GM23338 (cell line): ENCODE results near the gene VEGFD. TPM values are rescaled to one million over a fixed set of nuclear protein-coding genes. Genes with fewer than 3 reads are reported as not detected.
A peak's percentile ranks its signal among the peaks of the same experiment; 100 is the strongest.

Experiments used
- ATAC-seq: fragments of 200-7000 bp; cut with Tn5 transposase; 3 replicates; pipeline ENCODE4 v1.9.1; 2020
- DNase-seq: peaks from one replicate; pipeline ENCODE4 v3.0.0-alpha.2; 2015; ENCODE audit warnings: low spot score
- H2AFZ ChIP-seq: fragments of 200-600 bp; sonication (generic); 2 replicates; pipeline ENCODE4 v1.8.0; 2016; ENCODE audit warnings: antibody characterized with exemption, mild to moderate bottlenecking, moderate library complexity
- H3F3A ChIP-seq: fragments of 200-600 bp; sonication (generic); replicated peaks from 2 replicates; pipeline ENCODE4 v1.8.0; 2017; ENCODE audit warnings: antibody characterized with exemption, mixed run types, low read depth
- H3K27ac ChIP-seq: fragments of 200-600 bp; sonication (generic); 2 replicates; pipeline ENCODE4 v1.6.1; 2016; ENCODE audit warnings: low read depth
- H3K27me3 ChIP-seq: fragments of 200-600 bp; sonication (generic); 2 replicates; pipeline ENCODE4 v1.8.0; 2016; ENCODE audit warnings: mild to moderate bottlenecking, mixed run types, moderate library complexity; ENCODE audit not compliant: insufficient read depth
- H3K36me3 ChIP-seq: fragments of 200-600 bp; sonication (generic); 2 replicates; pipeline ENCODE4 v1.8.0; 2016; ENCODE audit warnings: mild to moderate bottlenecking; ENCODE audit not compliant: insufficient read depth
- H3K4me1 ChIP-seq: fragments of 200-600 bp; sonication (generic); 2 replicates; pipeline ENCODE4 v1.8.0; 2016; ENCODE audit warnings: mild to moderate bottlenecking, moderate library complexity; ENCODE audit not compliant: insufficient read depth
- H3K4me2 ChIP-seq: fragments of 200-600 bp; sonication (generic); 2 replicates; pipeline ENCODE4 v1.7.1; 2017; ENCODE audit warnings: mixed run types
- H3K4me3 ChIP-seq: fragments of 200-600 bp; sonication (generic); 2 replicates; pipeline ENCODE4 v1.6.1; 2016; ENCODE audit warnings: mixed run types
- H3K79me2 ChIP-seq: fragments of 200-600 bp; sonication (generic); replicated peaks from 2 replicates; pipeline ENCODE4 v1.8.0; 2017; ENCODE audit warnings: mild to moderate bottlenecking; ENCODE audit not compliant: insufficient read depth
- H3K9me2 ChIP-seq: fragments of 200-600 bp; sonication (generic); 2 replicates; pipeline ENCODE4 v1.8.0; 2017; ENCODE audit not compliant: insufficient read depth
- H4K20me1 ChIP-seq: fragments of 200-600 bp; sonication (generic); replicated peaks from 2 replicates; pipeline ENCODE4 v1.8.0; 2017; ENCODE audit warnings: mild to moderate bottlenecking; ENCODE audit not compliant: insufficient read depth
- H3K27ac Mint-ChIP-seq: 2 replicates; pipeline ENCODE4 v1.8.0; 2020; ENCODE audit warnings: inconsistent platforms, mild to moderate bottlenecking, moderate library complexity, mixed read lengths
- H3K27me3 Mint-ChIP-seq: 3 replicates; pipeline ENCODE4 v1.8.0; 2022; ENCODE audit warnings: low read depth, mild to moderate bottlenecking, moderate library complexity, mixed read lengths, inconsistent platforms; ENCODE audit not compliant: insufficient read depth, poor library complexity
- H3K36me3 Mint-ChIP-seq: 3 replicates; pipeline ENCODE4 v1.8.0; 2021; ENCODE audit warnings: low read depth, mild to moderate bottlenecking, inconsistent platforms, moderate library complexity, mixed read lengths
- H3K4me1 Mint-ChIP-seq: 3 replicates; pipeline ENCODE4 v1.8.0; 2020; ENCODE audit warnings: mild to moderate bottlenecking, inconsistent platforms, mixed read lengths
- H3K4me3 Mint-ChIP-seq: 3 replicates; pipeline ENCODE4 v1.8.0; 2021; ENCODE audit warnings: moderate library complexity, mild to moderate bottlenecking, inconsistent platforms, mixed read lengths
- H3K9me3 Mint-ChIP-seq: 3 replicates; pipeline ENCODE4 v1.8.0; 2020; ENCODE audit warnings: moderate library complexity, mild to moderate bottlenecking, inconsistent platforms, mixed read lengths
- CREB1 ChIP-seq: fragments of 250-450 bp; sonication (Bioruptor Pico); IDR thresholded peaks from 2 replicates; pipeline ENCODE4 v1.5.0; 2020; ENCODE audit warnings: low read depth, mild to moderate bottlenecking, moderate library complexity
- ETS1 ChIP-seq: IDR thresholded peaks from 2 replicates; pipeline ENCODE4 v1.6.1; 2016; ENCODE audit warnings: antibody characterized with exemption
- EZH2 ChIP-seq: fragments of 200-600 bp; sonication (generic); IDR thresholded peaks from one replicate; pipeline ENCODE4 v1.8.0; 2017; ENCODE audit warnings: antibody characterized with exemption, mild to moderate bottlenecking, low read depth; ENCODE audit not compliant: unreplicated experiment
- EZH2phosphoT487 ChIP-seq: fragments of 200-600 bp; sonication (generic); IDR thresholded peaks from one replicate; pipeline ENCODE4 v1.8.1; 2018; ENCODE audit warnings: antibody characterized with exemption; ENCODE audit not compliant: unreplicated experiment
- JUNB ChIP-seq: IDR thresholded peaks from one replicate; pipeline ENCODE4 v1.6.1; 2016; ENCODE audit warnings: antibody characterized with exemption; ENCODE audit not compliant: unreplicated experiment
- NANOG ChIP-seq: IDR thresholded peaks from 2 replicates; pipeline ENCODE4 v1.6.1; 2016; ENCODE audit warnings: antibody characterized with exemption, borderline replicate concordance
- POLR2AphosphoS5 ChIP-seq: IDR thresholded peaks from 2 replicates; pipeline ENCODE4 v1.6.1; 2016; ENCODE audit warnings: antibody characterized with exemption, low read depth
- REST ChIP-seq: IDR thresholded peaks from one replicate; pipeline ENCODE4 v1.6.1; 2018; ENCODE audit warnings: antibody characterized with exemption; ENCODE audit not compliant: unreplicated experiment
- STAT1 ChIP-seq: IDR thresholded peaks from one replicate; pipeline ENCODE4 v1.6.1; 2016; ENCODE audit warnings: antibody characterized with exemption; ENCODE audit not compliant: unreplicated experiment
- ZNF331 ChIP-seq: fragments of 250-450 bp; sonication (Bioruptor Pico); IDR thresholded peaks from 2 replicates; pipeline ENCODE4 v1.5.0; 2020; ENCODE audit warnings: low read depth, mild to moderate bottlenecking, moderate library complexity
- ZNF462 ChIP-seq: fragments of 250-450 bp; sonication (Bioruptor Pico); IDR thresholded peaks from 2 replicates; pipeline ENCODE4 v1.5.0; 2020; ENCODE audit warnings: mild to moderate bottlenecking, moderate library complexity
- polyA plus RNA-seq: library from polyadenylated mRNA; unstranded; fragments of >200 nt; fragmentation: Nextera tagmentation; extraction: Ambion mirVana; gene quantifications from 2 replicates; pipeline ENCODE4 v1.2.1, GENCODE V29; 2016
- total RNA-seq: library from RNA; depleted of rRNA; stranded (reverse); fragments of >200 nt; shearing (Covaris generic); gene quantifications from 2 replicates; pipeline ENCODE4 v1.2.3, GENCODE V29; 2014

VEGFD gene
- total and polyA plus RNA-seq, 2 experiments from 2014 or later, result 0.13 TPM; not detected in 1

DNA sequence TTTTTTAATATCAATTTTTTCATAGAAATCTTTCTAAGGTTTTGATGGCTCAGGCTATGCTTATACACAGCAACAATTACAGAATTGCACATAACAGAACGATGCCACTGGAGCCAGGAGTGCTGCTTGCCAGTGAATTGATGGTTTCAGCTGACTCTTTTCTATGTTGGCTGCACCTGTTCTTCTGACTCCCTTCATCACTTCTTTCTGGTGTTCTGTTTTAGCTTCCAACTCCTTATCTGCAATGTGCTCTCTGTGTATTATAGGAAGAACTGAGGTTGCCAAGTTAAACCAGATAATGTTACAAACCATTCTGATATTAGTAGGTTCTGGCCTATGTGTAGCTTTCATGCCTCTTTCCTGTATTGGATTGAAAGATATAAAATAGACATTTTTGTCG, 11.6 kb upstream of the VEGFD start:
- Histone ChIP-seq H2AFZ (no peak overlapping the region), H3K4me3 (no peak overlapping the region), H3K4me2 (no peak overlapping the region), H3K4me1 (peaks cover 18% of the 10 kb centered on the region), H3F3A (no peaks in the 10 kb centered on the region), H3K27me3 (no peaks in the 10 kb centered on the region), H3K9me2 (no peaks in the 10 kb centered on the region), H3K27ac (no peak overlapping the region), H4K20me1 (no peaks in the 10 kb centered on the region), H3K36me3 (no peaks in the 10 kb centered on the region), H3K79me2 (no peaks in the 10 kb centered on the region)
- H3K4me1 Mint-ChIP-seq, result peaks cover 16% of the 10 kb centered on the region
- peaks cover 6% of the 10 kb centered on the region; the same call in 2 of the 3 replicates for H3K36me3 Mint-ChIP-seq
- H3K4me3 Mint-ChIP-seq, result no peak overlapping the region
- no peak overlapping the region for H3K27ac Mint-ChIP-seq
- peaks cover 3% of the 10 kb centered on the region; the same call in 1 of the 3 replicates for H3K9me3 Mint-ChIP-seq
- peaks cover 2% of the 10 kb centered on the region for H3K27me3 Mint-ChIP-seq
- TF ChIP-seq EZH2 (no peak), ZNF331 (no peak), STAT1 (no peak), EZH2phosphoT487 (no peak), JUNB (no peak)
- ATAC-seq, result no peak
- no peak for DNase-seq

- Histone ChIP-seq H3F3A (no peaks in the 10 kb centered on the region), H3K79me2 (no peaks in the 10 kb centered on the region), H3K4me1 (no peaks in the 10 kb centered on the region), H4K20me1 (no peaks in the 10 kb centered on the region), H3K36me3 (no peaks in the 10 kb centered on the region), H3K27me3 (no peaks in the 10 kb centered on the region), H3K27ac (no peak overlapping the region), H3K9me2 (no peaks in the 10 kb centered on the region), H3K4me2 (no peak overlapping the region), H2AFZ (no peak overlapping the region), H3K4me3 (no peak overlapping the region)
- no peaks in the 10 kb centered on the region for H3K9me3 Mint-ChIP-seq
- ATAC-seq, result peak; percentile 64
- peaks cover 6% of the 10 kb centered on the region; the same call in 2 of the 3 replicates for H3K36me3 Mint-ChIP-seq
- peaks cover 2% of the 10 kb centered on the region for H3K27me3 Mint-ChIP-seq
- H3K27ac Mint-ChIP-seq, result no peak overlapping the region
- H3K4me3 Mint-ChIP-seq, result no peak overlapping the region
- peak; percentile 6 for DNase-seq
- peaks cover 4% of the 10 kb centered on the region; the same call in 2 of the 3 replicates for H3K4me1 Mint-ChIP-seq
- TF ChIP-seq EZH2, result no peak
- no peak for TF ChIP-seq NANOG
- no peak for TF ChIP-seq CREB1 (CRISPR knock-in tag)
- TF ChIP-seq ZNF462, result no peak
- no peak for TF ChIP-seq ETS1
- TF ChIP-seq STAT1, result no peak
- no peak for TF ChIP-seq REST
- TF ChIP-seq POLR2AphosphoS5, result no peak
These were observed 7.6 kb upstream of the VEGFD start for GRCh38 chrX:15391850-15392249.
